Measurements from ENCODE around the gene LCP1.

- no peak for TF ChIP-seq CTCF (IDR thresholded peaks at IDR 0.05; ENCODE audit: insufficient read depth, low read depth, low read length)
- TF ChIP-seq EZH2 (IDR thresholded peaks at IDR 0.05; ENCODE audit: insufficient read depth, low read length) = no peak
Observed at GRCh38 chr13:46127358-46128023, 54.5 kb downstream of the LCP1 start.
